NCI-H345 (cell line): ENCODE results near the gene LOXL3.
A peak's percentile ranks its signal among the peaks of the same experiment; 100 is the strongest.

ENCODE experiments used
- DNase-seq: peaks from one replicate; lab custom pipeline; 2025; lab: John Stamatoyannopoulos, UW

LOXL3 gene

GRCh38 chr2:74553892-74554819 lies at the start of gene LOXL3, which contains the start of gene DOK1:
TSS of gene LOXL3 (minus strand) at chr2:74553942. CDS start at chr2:74552634, 1,308 bp downstream.
TSS of gene DOK1 (plus strand) at chr2:74554720. CDS start at chr2:74554755, 35 bp downstream.
- peak; percentile 62 for DNase-seq

GRCh38 chr2:74602586-74603281 lies 49.0 kb upstream of the LOXL3 start:
- DNase-seq: no peak

- DNase-seq: no peak
These were observed 45.9 kb upstream of the LOXL3 start for GRCh38 chr2:74599676-74600075.

- no peak for DNase-seq
These were observed 43.7 kb upstream of the LOXL3 start for GRCh38 chr2:74597410-74597809.

GRCh38 chr2:74596584-74596983 lies 42.8 kb upstream of the LOXL3 start:
- DNase-seq: no peak

GRCh38 chr2:74593826-74594772 lies 40.4 kb upstream of the LOXL3 start:
- no peak for DNase-seq

- DNase-seq: no peak
These were observed 34.9 kb upstream of the LOXL3 start for GRCh38 chr2:74588664-74589063.

GRCh38 chr2:74587664-74588277 lies 34.0 kb upstream of the LOXL3 start:
- peak; percentile 60 for DNase-seq

- DNase-seq: no peak
These were observed 31.9 kb upstream of the LOXL3 start for GRCh38 chr2:74585406-74586185.

- DNase-seq: no peak
These were observed 30.4 kb upstream of the LOXL3 start for GRCh38 chr2:74584088-74584645.

- DNase-seq: no peak
These were observed 29.8 kb upstream of the LOXL3 start for GRCh38 chr2:74583504-74583903.

GRCh38 chr2:74582184-74582583 lies 28.4 kb upstream of the LOXL3 start:
- no peak for DNase-seq

GRCh38 chr2:74581463-74581862 lies 27.7 kb upstream of the LOXL3 start:
- no peak for DNase-seq

- DNase-seq: no peak
These were observed 24.7 kb upstream of the LOXL3 start for GRCh38 chr2:74578408-74578807.

GRCh38 chr2:74577448-74577847 lies 23.7 kb upstream of the LOXL3 start:
- no peak for DNase-seq

- no peak for DNase-seq
These were observed 23.1 kb upstream of the LOXL3 start for GRCh38 chr2:74576863-74577229.

GRCh38 chr2:74576211-74576862 lies 22.6 kb upstream of the LOXL3 start:
- no peak for DNase-seq

GRCh38 chr2:74575320-74575719 lies 21.6 kb upstream of the LOXL3 start:
- DNase-seq: no peak

GRCh38 chr2:74573747-74574562 lies 20.2 kb upstream of the LOXL3 start:
- no peak for DNase-seq
